ENCODE results near the gene ARHGAP25. TPM values are rescaled to one million over a fixed set of nuclear protein-coding genes. Genes with fewer than 3 reads are reported as not detected.

Gene ARHGAP25
- total and polyA plus RNA-seq, 2 of the 4 experiments (the other 2 are of a cell fraction) = 0.29 to 0.36 TPM

GRCh38 chr2:68768461-68768860, 33.9 kb downstream of the ARHGAP25 start:
- WGBS, 2 experiments (ENCODE audit: extremely low coverage in 2 of 2, insufficient read length in 1 of 2) = 96% methylated on average over 3 of the region's 3 CpGs; no CpG with 5 or more reads in 1 of the 2 experiments
- no peak overlapping the region for H2BK5ac ChIP-seq (ENCODE audit: low read depth, low read length, poor library complexity, severe bottlenecking)
- CTCF ChIA-PET = interaction anchor here (1.4 kb wide), 1 partner anchor 17 kb away, joined by 4 read pairs; no protein-coding TSS in a partner anchor

More at GRCh38 chr2:68768461-68768860, 33.9 kb downstream of the ARHGAP25 start:
- Histone ChIP-seq H4K8ac (ENCODE audit: low read depth in 2 of 2, low read length in 2 of 2) (no peak overlapping the region), H3K9ac (ENCODE audit: low read depth, low read length) (no peak overlapping the region), H3K56ac (ENCODE audit: extremely low read depth, insufficient read depth, low read length) (no peak overlapping the region), H4K20me1 (ENCODE audit: insufficient read depth, low read length) (no peaks in the 10 kb centered on the region), H3K14ac (replicated peaks; ENCODE audit: low read depth, low read length) (peak overlapping the region; percentile 36; the same call in 1 of the 2 replicates), H2AK9ac (replicated peaks; ENCODE audit: low read depth, low read length, poor library complexity) (no peak overlapping the region), H3K9me3 (ENCODE audit: control insufficient read depth, insufficient read depth, low read length) (no peaks in the 10 kb centered on the region), H2BK15ac (ENCODE audit: low read depth, low read length) (no peak overlapping the region), H3K4ac (ENCODE audit: low read depth, low read length) (peak overlapping the region; percentile 44), H3K36me3 (ENCODE audit: control insufficient read depth, insufficient read depth, low read length) (no peaks in the 10 kb centered on the region), H3K9me1 (ENCODE audit: insufficient read depth, low read length) (peaks cover 19% of the 10 kb centered on the region), H2AK5ac (ENCODE audit: low read depth, low read length) (peak overlapping the region; percentile 33; the same call in 1 of the 2 replicates), H2BK20ac (ENCODE audit: low read depth, low read length) (no peak overlapping the region), H3K79me1 (ENCODE audit: low read depth in 1 of 2, low read length in 2 of 2) (no peaks in the 10 kb centered on the region), H3K27ac (ENCODE audit: insufficient read depth, low read length) (no peak overlapping the region), H3K4me1 (ENCODE audit: control insufficient read depth, insufficient read depth, low read length) (peaks cover 34% of the 10 kb centered on the region), H3K27me3 (ENCODE audit: control insufficient read depth, insufficient read depth, low read length) (no peaks in the 10 kb centered on the region), H4K91ac (ENCODE audit: insufficient read depth, low read depth, low read length) (peak overlapping the region; percentile 20; the same call in 1 of the 2 replicates), H4K5ac (ENCODE audit: low read depth, low read length) (no peak overlapping the region), H3K4me3 (ENCODE audit: insufficient read depth, low read depth, low read length) (no peak overlapping the region), H2AFZ (replicated peaks; ENCODE audit: low read length, poor library complexity) (no peak overlapping the region), H3K23ac (ENCODE audit: low read depth, low read length) (no peak overlapping the region), H2BK120ac (ENCODE audit: low read depth, low read length) (peak overlapping the region; percentile 49; the same call in 1 of the 2 replicates), H3K18ac (ENCODE audit: low read depth, low read length) (no peak overlapping the region), H3K4me2 (ENCODE audit: low read depth, low read length) (no peak overlapping the region)
- POLR2A ChIA-PET (ENCODE audit: unreplicated experiment) = no interaction called here
- ATAC-seq (ENCODE audit: low read depth) (no peak), DNase-seq (no peak)
- intact Hi-C loops (cut with micrococcal nuclease) = loop anchor here (5.0 kb wide), 1 partner anchor 39 kb away; no protein-coding TSS in a partner anchor
- TF ChIP-seq, protein P1, sequence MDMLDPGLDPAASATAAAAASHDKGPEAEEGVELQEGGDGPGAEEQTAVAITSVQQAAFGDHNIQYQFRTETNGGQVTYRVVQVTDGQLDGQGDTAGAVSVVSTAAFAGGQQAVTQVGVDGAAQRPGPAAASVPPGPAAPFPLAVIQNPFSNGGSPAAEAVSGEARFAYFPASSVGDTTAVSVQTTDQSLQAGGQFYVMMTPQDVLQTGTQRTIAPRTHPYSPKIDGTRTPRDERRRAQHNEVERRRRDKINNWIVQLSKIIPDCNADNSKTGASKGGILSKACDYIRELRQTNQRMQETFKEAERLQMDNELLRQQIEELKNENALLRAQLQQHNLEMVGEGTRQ (IDR thresholded peaks at IDR 0.05; ENCODE audit: low read depth, low read length) = no peak
- TF ChIP-seq MAZ (IDR thresholded peaks at IDR 0.05; ENCODE audit: borderline replicate concordance, low read depth, low read length) (no peak), POLR2A (IDR thresholded peaks at IDR 0.05; ENCODE audit: low read depth, low read length) (no peak), RAD21 (IDR thresholded peaks at IDR 0.05; ENCODE audit: low read length) (no peak), CHD1 (IDR thresholded peaks at IDR 0.05; ENCODE audit: low read depth, low read length) (no peak), NFE2L2 (IDR thresholded peaks at IDR 0.05; ENCODE audit: low read depth, low read length) (no peak), RCOR1 (IDR thresholded peaks at IDR 0.05; ENCODE audit: insufficient replicate concordance, low read length) (no peak), MXI1 (IDR thresholded peaks at IDR 0.05; ENCODE audit: borderline replicate concordance, low read depth, low read length) (no peak), RFX5 (IDR thresholded peaks at IDR 0.05; ENCODE audit: low read depth, low read length) (no peak), SMC3 (IDR thresholded peaks at IDR 0.05; ENCODE audit: low read depth, low read length) (no peak), CTCF (conservative IDR thresholded peaks at IDR 0.05; ENCODE audit: low read depth, low read length) (no peak), MAFK (IDR thresholded peaks at IDR 0.05; ENCODE audit: low read depth, low read length) (no peak), CEBPB (IDR thresholded peaks at IDR 0.05; ENCODE audit: low read depth, low read length) (no peak), FOS (IDR thresholded peaks at IDR 0.05; ENCODE audit: low read depth, low read length) (no peak), BHLHE40 (IDR thresholded peaks at IDR 0.05; ENCODE audit: low read depth, low read length) (no peak)
- TF ChIP-seq, protein P2, sequence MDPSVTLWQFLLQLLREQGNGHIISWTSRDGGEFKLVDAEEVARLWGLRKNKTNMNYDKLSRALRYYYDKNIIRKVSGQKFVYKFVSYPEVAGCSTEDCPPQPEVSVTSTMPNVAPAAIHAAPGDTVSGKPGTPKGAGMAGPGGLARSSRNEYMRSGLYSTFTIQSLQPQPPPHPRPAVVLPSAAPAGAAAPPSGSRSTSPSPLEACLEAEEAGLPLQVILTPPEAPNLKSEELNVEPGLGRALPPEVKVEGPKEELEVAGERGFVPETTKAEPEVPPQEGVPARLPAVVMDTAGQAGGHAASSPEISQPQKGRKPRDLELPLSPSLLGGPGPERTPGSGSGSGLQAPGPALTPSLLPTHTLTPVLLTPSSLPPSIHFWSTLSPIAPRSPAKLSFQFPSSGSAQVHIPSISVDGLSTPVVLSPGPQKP (IDR thresholded peaks at IDR 0.05; ENCODE audit: borderline replicate concordance, low read depth, low read length) = no peak
- in situ Hi-C loops (cut with MboI; ENCODE audit: low sequenced_read_pairs) = no loop called here
- dilution Hi-C loops (cut with HindIII; ENCODE audit: low sequenced_read_pairs, unreplicated experiment) = no loop called here
- no TSS peak for BruUV-seq (replicated peaks)
